HCT116 (cell line): Measurements from ENCODE around the gene LRRK1. TPM values are rescaled to one million over a fixed set of nuclear protein-coding genes. Genes with fewer than 3 reads are reported as not detected.
"Not testable (repeated sequence)": the region's sequence is repeated elsewhere in the genome, so short reads cannot be mapped to it uniquely, and the experiment has no call there.

Source experiments
- ATAC-seq: fragments of 200-7000 bp; cut with Tn5 transposase; 2 replicates; pipeline ENCODE4 v1.9.1; 2020; ENCODE audit warnings: mild to moderate bottlenecking, moderate library complexity
- BruUV-seq: library from RNA; stranded (reverse); fragments of 400-500 nt; replicated peaks from 2 replicates; lab custom pipeline; 2021; lab: Mats Ljungman, UMichigan
- CTCF ChIA-PET: fragments of 300-600 bp; sonication (Branson Sonifier 250); formaldehyde crosslinking; loops from one replicate; lab custom pipeline; 2021; ENCODE audit warnings: antibody characterized with exemption; lab: Charles Lee
- POLR2A ChIA-PET: fragments of 300-600, 350-600 bp; sonication (Branson Sonifier 250); formaldehyde crosslinking; loops from one replicate; lab custom pipeline; 2021; ENCODE audit warnings: antibody characterized with exemption; lab: Charles Lee
- RAD21 ChIA-PET, 2 experiments: fragments of 300-600 bp; sonication (Branson Sonifier 250); formaldehyde crosslinking; loops; one replicate each; lab custom pipeline; 2023; ENCODE audit warnings: low total read pairs in 2 of 2; ENCODE audit not compliant: uncharacterized antibody in 2 of 2, unreplicated experiment in 2 of 2, low non-redundant PET in 1 of 2; lab: Charles Lee
- DNase-seq: peaks from one replicate; pipeline ENCODE4 v3.0.0-alpha.2; 2010; ENCODE audit warnings: low read depth, low spot score
- H2AFZ ChIP-seq: fragments of 200-600 bp; shearing (Covaris generic), sonication (generic); 2 replicates; pipeline ENCODE4 v1.6.1; 2017; ENCODE audit warnings: low read depth, mixed run types, mixed read lengths, antibody characterized with exemption, low read length; ENCODE audit not compliant: poor library complexity, severe bottlenecking
- H3K27ac ChIP-seq: 2 replicates; pipeline ENCODE4 v1.5.1; 2012; ENCODE audit warnings: low read depth, low read length
- H3K27me3 ChIP-seq: fragments of 200-600 bp; sonication (generic); 2 replicates; pipeline ENCODE4 v1.6.1; 2016; ENCODE audit warnings: mixed run types, low read length, mixed read lengths; ENCODE audit not compliant: insufficient read depth
- H3K36me3 ChIP-seq, 2 experiments: fragments of 200-500 bp in 1 of 2; fragments of 200-600 bp in 1 of 2; sonication (Bioruptor generic) in 1 of 2; sonication (generic) in 1 of 2; 2 replicates each; pipeline versions ENCODE4 v1.5.1 to v1.6.1; 2014 to 2016; ENCODE audit warnings: low read length in 2 of 2, inconsistent platforms in 1 of 2, mixed read lengths in 1 of 2, mixed run types in 1 of 2; ENCODE audit not compliant: insufficient read depth in 2 of 2, control insufficient read depth in 1 of 2
- H3K4me1 ChIP-seq, 2 experiments: fragments of 200-600 bp in 1 of 2; sonication (generic) in 1 of 2; 2 replicates each; pipeline versions ENCODE4 v1.5.1 to v1.6.1; 2012 to 2017; ENCODE audit warnings: low read length in 2 of 2, inconsistent platforms in 1 of 2, mild to moderate bottlenecking in 1 of 2, mixed read lengths in 1 of 2, mixed run types in 1 of 2, moderate library complexity in 1 of 2; ENCODE audit not compliant: insufficient read depth in 2 of 2, control insufficient read depth in 1 of 2
- H3K4me2 ChIP-seq: fragments of 200-600 bp; sonication (generic); 2 replicates; pipeline ENCODE4 v1.6.1; 2017; ENCODE audit warnings: mixed run types, low read length, mixed read lengths
- H3K4me3 ChIP-seq, 2 experiments: fragments of 200-600 bp in 1 of 2; sonication (generic) in 1 of 2; replicated peaks in 1 of 2; 2 replicates each; pipeline ENCODE4 v1.5.1; 2011 to 2016; ENCODE audit warnings: low read length in 2 of 2, control low read depth in 1 of 2, low read depth in 1 of 2, mild to moderate bottlenecking in 1 of 2, mixed read lengths in 1 of 2, mixed run types in 1 of 2
- H3K79me2 ChIP-seq: fragments of 200-600 bp; sonication (generic); 2 replicates; pipeline ENCODE4 v1.6.1; 2017; ENCODE audit warnings: mild to moderate bottlenecking, mixed run types, low read length, moderate library complexity, mixed read lengths; ENCODE audit not compliant: insufficient read depth
- H3K9ac ChIP-seq: fragments of 200-600 bp; sonication (generic); 2 replicates; pipeline ENCODE4 v1.6.1; 2016; ENCODE audit warnings: low read length, mixed read lengths
- H3K9me2 ChIP-seq: fragments of 200-600 bp; sonication (generic), shearing (Covaris generic); 2 replicates; pipeline ENCODE4 v1.6.1; 2017; ENCODE audit warnings: mixed run types, mild to moderate bottlenecking, moderate library complexity; ENCODE audit not compliant: insufficient read depth
- H3K9me3 ChIP-seq, 2 experiments: fragments of 200-500 bp in 1 of 2; fragments of 200-600 bp in 1 of 2; sonication (Bioruptor generic) in 1 of 2; sonication (generic) in 1 of 2; 2 replicates each; pipeline ENCODE4 v1.6.1; 2014 to 2017; ENCODE audit warnings: low read length in 2 of 2, mixed read lengths in 2 of 2, inconsistent platforms in 1 of 2, low read depth in 1 of 2, mild to moderate bottlenecking in 1 of 2, mixed run types in 1 of 2, moderate library complexity in 1 of 2; ENCODE audit not compliant: control insufficient read depth in 1 of 2, insufficient read depth in 1 of 2
- H4K20me1 ChIP-seq: fragments of 200-600 bp; sonication (generic), shearing (Covaris generic); 2 replicates; pipeline ENCODE4 v1.6.1; 2017; ENCODE audit warnings: mixed run types, mild to moderate bottlenecking, moderate library complexity; ENCODE audit not compliant: insufficient read depth
- POLR2AphosphoS5 ChIP-seq: IDR thresholded peaks from 2 replicates; pipeline ENCODE4 v1.6.1; 2011; ENCODE audit warnings: mild to moderate bottlenecking, low read depth, low read length, moderate library complexity
- intact Hi-C: fragments of 100-400 bp; cut with micrococcal nuclease; formaldehyde crosslinking; loops from 2 replicates; pipeline ENCODE4 v1.10.0; 2022
- total RNA-seq: library from RNA; stranded (reverse); gene quantifications from one replicate; pipeline ENCODE4 v1.2.1, GENCODE V29; 2021; ENCODE audit not compliant: unreplicated experiment

LRRK1 gene
- total RNA-seq, 1 experiment from 2014 or later = 21.6 TPM

- no peak for ATAC-seq
- BruUV-seq = no TSS peak
- no peaks in the 10 kb centered on the region for H3K9me2 ChIP-seq
- CTCF ChIA-PET = no interaction called here
- no peak overlapping the region for H3K4me2 ChIP-seq
- RAD21 ChIA-PET = no interaction called here
- no peak overlapping the region for H2AFZ ChIP-seq
- no peak overlapping the region for H3K9ac ChIP-seq
- no peaks in the 10 kb centered on the region for H3K27me3 ChIP-seq
- H3K4me1 ChIP-seq = no peaks in the 10 kb centered on the region; a peak in 1 of 4 replicates
- intact Hi-C loops = no loop called here
- H3K36me3 ChIP-seq = no peaks in the 10 kb centered on the region
- no peaks in the 10 kb centered on the region for H4K20me1 ChIP-seq
- H3K4me3 ChIP-seq = no peak overlapping the region
- no peaks in the 10 kb centered on the region for H3K9me3 ChIP-seq
- TF ChIP-seq POLR2AphosphoS5 = no peak
- no peak for DNase-seq
- no peaks in the 10 kb centered on the region for H3K79me2 ChIP-seq
- POLR2A ChIA-PET = no interaction called here
- no peak overlapping the region for H3K27ac ChIP-seq
Measured at GRCh38 chr15:101071651-101072050, 152.5 kb downstream of the LRRK1 start.

- POLR2A ChIA-PET, H2AFZ ChIP-seq, H3K27ac ChIP-seq, H3K36me3 ChIP-seq, H3K4me2 ChIP-seq, H3K4me3 ChIP-seq, H3K9ac ChIP-seq, H3K9me2 ChIP-seq, H4K20me1 ChIP-seq, ATAC-seq, DNase-seq, RAD21 ChIA-PET, H3K79me2 ChIP-seq, H3K9me3 ChIP-seq, BruUV-seq, intact Hi-C loops, H3K4me1 ChIP-seq, CTCF ChIA-PET, H3K27me3 ChIP-seq: not testable (repeated sequence)
Measured at GRCh38 chr15:101072235-101072634, 153.1 kb downstream of the LRRK1 start.

GRCh38 chr15:101077806-101078668, 158.9 kb downstream of the LRRK1 start:
- BruUV-seq, CTCF ChIA-PET, intact Hi-C loops: not testable (repeated sequence)

More at GRCh38 chr15:101077806-101078668, 158.9 kb downstream of the LRRK1 start:
- H3K9ac ChIP-seq, H3K79me2 ChIP-seq, H3K4me3 ChIP-seq, H3K27ac ChIP-seq, H3K36me3 ChIP-seq, DNase-seq, H3K27me3 ChIP-seq, ATAC-seq, H2AFZ ChIP-seq, RAD21 ChIA-PET, H3K4me2 ChIP-seq, POLR2A ChIA-PET, H4K20me1 ChIP-seq, H3K4me1 ChIP-seq, H3K9me2 ChIP-seq, H3K9me3 ChIP-seq: not testable (repeated sequence)
